ENCODE results near the gene COL23A1.

- TF ChIP-seq CTCF (IDR thresholded peaks at IDR 0.05) (no peak), EZH2 (IDR thresholded peaks at IDR 0.05; ENCODE audit: borderline replicate concordance, insufficient read depth, low read depth, low read length, poor library complexity, severe bottlenecking) (no peak)
These were observed 171.0 kb downstream of the COL23A1 start for GRCh38 chr5:178419196-178419595.

All from B cell (primary cell).